GM12878 (cell line): ENCODE results near the gene ELP4. TPM values are rescaled to one million over a fixed set of nuclear protein-coding genes. Genes with fewer than 3 reads are reported as not detected.

Source experiments
- ATAC-seq: fragments of 200-7000 bp; cut with Tn5 transposase; 3 replicates; pipeline ENCODE4 v1.9.1; 2020; ENCODE audit warnings: mild to moderate bottlenecking, moderate library complexity
- BruUV-seq: library from RNA; stranded (reverse); fragments of 400-500 nt; replicated peaks from 2 replicates; lab custom pipeline; 2021; lab: Mats Ljungman, UMichigan
- CTCF ChIA-PET: fragments of 300-600 bp; sonication (Branson Sonifier 250); formaldehyde crosslinking; extraction: SDS; loops from one replicate; lab custom pipeline; 2021; ENCODE audit warnings: inconsistent platforms; lab: Yijun Ruan, JAX
- POLR2A ChIA-PET: fragments of 350-600 bp; formaldehyde crosslinking; extraction: SDS; loops from one replicate; lab custom pipeline; 2021; ENCODE audit warnings: inconsistent platforms; lab: Charles Lee
- RAD21 ChIA-PET: fragments of 300-600 bp; sonication (Branson Sonifier 250); formaldehyde crosslinking; loops from one replicate; lab custom pipeline; 2023; ENCODE audit warnings: antibody characterized with exemption; ENCODE audit not compliant: unreplicated experiment; lab: Charles Lee
- SMC1A ChIA-PET: fragments of 300-600 bp; sonication (Branson Sonifier 250); formaldehyde crosslinking; loops from one replicate; lab custom pipeline; 2023; ENCODE audit not compliant: unreplicated experiment, uncharacterized antibody; lab: Charles Lee
- DNase-seq: peaks from one replicate; pipeline ENCODE4 v3.0.0-alpha.2; 2011; ENCODE audit warnings: low read depth, low spot score
- FAIRE-seq: peaks from 3 replicates; lab custom pipeline; 2011; peaks lifted over from hg19 to GRCh38; lab: Jason Lieb, UNC
- H2AFZ ChIP-seq: 2 replicates; pipeline ENCODE4 v1.6.0; 2011; ENCODE audit warnings: low read depth, low read length, control low read depth; ENCODE audit not compliant: control insufficient read depth
- H3K27ac ChIP-seq: 2 replicates; pipeline ENCODE4 v1.5.1; 2011; ENCODE audit warnings: control low read depth; ENCODE audit not compliant: control insufficient read depth, insufficient read depth
- H3K27me3 ChIP-seq, 2 experiments: replicated peaks in 1 of 2; 2 replicates each; pipeline versions ENCODE4 v1.6.0 to v1.6.1; 2011; ENCODE audit warnings: low read length in 1 of 2; ENCODE audit not compliant: control insufficient read depth in 2 of 2, insufficient read depth in 2 of 2
- H3K36me3 ChIP-seq, 2 experiments: 2 replicates each; pipeline ENCODE4 v1.5.1; 2011; ENCODE audit warnings: low read length in 1 of 2; ENCODE audit not compliant: control insufficient read depth in 2 of 2, insufficient read depth in 2 of 2
- H3K4me1 ChIP-seq: 2 replicates; pipeline ENCODE4 v1.6.1; 2011; ENCODE audit warnings: mild to moderate bottlenecking, low read length, moderate library complexity, mixed read lengths; ENCODE audit not compliant: control insufficient read depth, insufficient read depth
- H3K4me2 ChIP-seq: 2 replicates; pipeline ENCODE4 v1.6.0; 2011; ENCODE audit warnings: control low read depth; ENCODE audit not compliant: control insufficient read depth, insufficient read depth
- H3K4me3 ChIP-seq: fragments of 200-600 bp; sonication (generic); 2 replicates; pipeline ENCODE4 v1.5.1; 2016
- H3K79me2 ChIP-seq: 2 replicates; pipeline ENCODE4 v1.6.0; 2011; ENCODE audit warnings: low read length; ENCODE audit not compliant: control insufficient read depth, insufficient read depth
- H3K9ac ChIP-seq: 2 replicates; pipeline ENCODE4 v1.8.0; 2011; ENCODE audit warnings: low read length, control low read depth, mixed read lengths; ENCODE audit not compliant: control insufficient read depth, insufficient read depth
- H3K9me3 ChIP-seq: replicated peaks from 3 replicates; pipeline ENCODE4 v1.5.1; 2011; ENCODE audit warnings: mild to moderate bottlenecking, low read length; ENCODE audit not compliant: control insufficient read depth, insufficient read depth
- H4K20me1 ChIP-seq: 2 replicates; pipeline ENCODE4 v1.6.0; 2011; ENCODE audit not compliant: control insufficient read depth, insufficient read depth
- IKZF2 ChIP-seq, 2 experiments: fragments of 450-650 bp; IDR thresholded peaks; 2 replicates each; pipeline ENCODE4 v1.6.1; 2017; ENCODE audit warnings: mild to moderate bottlenecking in 2 of 2, moderate library complexity in 2 of 2
- MXI1 ChIP-seq: fragments of 150-350 bp; IDR thresholded peaks from 2 replicates; pipeline ENCODE4 v1.6.1; 2011; ENCODE audit warnings: low read depth, mild to moderate bottlenecking, inconsistent platforms, low read length, improper control_type of control experiment
- NR2C1 ChIP-seq: fragments of 450-650 bp; IDR thresholded peaks from 2 replicates; pipeline ENCODE4 v1.6.1; 2017; ENCODE audit warnings: antibody characterized with exemption, mild to moderate bottlenecking, moderate library complexity
- SIX5 ChIP-seq: IDR thresholded peaks from 2 replicates; pipeline ENCODE4 v1.6.1; 2011; ENCODE audit warnings: mild to moderate bottlenecking, low read depth, low read length, moderate library complexity; ENCODE audit not compliant: severe bottlenecking
- SUZ12 ChIP-seq: fragments of 200-600 bp; sonication (generic); IDR thresholded peaks from one replicate; pipeline ENCODE4 v1.6.1; 2018; ENCODE audit warnings: antibody characterized with exemption, mild to moderate bottlenecking; ENCODE audit not compliant: unreplicated experiment
- YY1 ChIP-seq: IDR thresholded peaks from 2 replicates; pipeline ENCODE4 v1.6.1; 2011; ENCODE audit warnings: low read depth, mild to moderate bottlenecking, low read length
- ZNF217 ChIP-seq: fragments of 450-650 bp; IDR thresholded peaks from 2 replicates; pipeline ENCODE4 v1.6.1; 2017; ENCODE audit warnings: antibody characterized with exemption, mild to moderate bottlenecking
- ZZZ3 ChIP-seq: IDR thresholded peaks from 2 replicates; pipeline ENCODE4 v1.6.1; 2011; ENCODE audit warnings: low read depth; ENCODE audit not compliant: control insufficient read depth, insufficient read length
- WGBS: methylation state at CpG from one replicate; pipeline ENCODE4 v1.1.6; 2016; ENCODE audit warnings: low lambda C conversion rate; ENCODE audit not compliant: insufficient replicate concordance, insufficient coverage; ENCODE audit errors: missing lambda C conversion rate; 5-methylcytosine and 5-hydroxymethylcytosine counted together
- in situ Hi-C: fragments of 300-500 bp; cut with MboI; formaldehyde crosslinking; loops from 9 replicates; pipeline ENCODE4 v1.14.3; 2018; ENCODE audit warnings: mixed read lengths
- intact Hi-C: fragments of 100-400 bp; cut with micrococcal nuclease; formaldehyde crosslinking; loops from one replicate; pipeline ENCODE4 v1.14.2; 2022; ENCODE audit not compliant: unreplicated experiment
- polyA plus RNA-seq, 11 experiments: library from polyadenylated mRNA; depleted of rRNA in 4 of 11; unstranded in 6 of 11; stranded (reverse) in 5 of 11; fragments of >200 nt; fragmentation: Nextera tagmentation in 4 of 11; fragmentation: Illumina TruSeq in 1 of 11; extraction: Ambion mirVana in 4 of 11; extraction: Trizol in 1 of 11; gene quantifications; 1 replicate in 1 of 11; 2 replicates in 10 of 11; pipeline versions ENCODE4 v1.2.1 to v1.2.3, GENCODE V29; 2011 to 2016; ENCODE audit warnings: inconsistent platforms in 2 of 11, missing spikeins in 2 of 11, low read depth in 1 of 11
- total RNA-seq, 4 experiments: library from RNA; depleted of rRNA in 3 of 4; stranded (reverse); fragments of >200 nt in 3 of 4; fragmentation: Illumina TruSeq in 1 of 4; extraction: Trizol in 1 of 4; gene quantifications; 2 replicates each; pipeline versions ENCODE4 v1.2.1 to v1.2.3, GENCODE V29; 2013 to 2021
- TF ChIP-seq, protein P1 (sequence below): fragments of 150-350 bp; IDR thresholded peaks from 2 replicates; pipeline ENCODE4 v1.6.1; 2016; ENCODE audit warnings: low read depth, low read length
- TF ChIP-seq, protein P2 (sequence below): fragments of 150-350 bp; IDR thresholded peaks from 2 replicates; pipeline ENCODE4 v1.6.1; 2014; ENCODE audit warnings: mild to moderate bottlenecking, low read depth, low read length

The ELP4 gene
- total and polyA plus RNA-seq, 10 of the 15 experiments (the other 5 are each of a cell fraction or from before 2014, with no cell fraction given), result 17.7 to 36.1 (median 27.0) TPM

DNA sequence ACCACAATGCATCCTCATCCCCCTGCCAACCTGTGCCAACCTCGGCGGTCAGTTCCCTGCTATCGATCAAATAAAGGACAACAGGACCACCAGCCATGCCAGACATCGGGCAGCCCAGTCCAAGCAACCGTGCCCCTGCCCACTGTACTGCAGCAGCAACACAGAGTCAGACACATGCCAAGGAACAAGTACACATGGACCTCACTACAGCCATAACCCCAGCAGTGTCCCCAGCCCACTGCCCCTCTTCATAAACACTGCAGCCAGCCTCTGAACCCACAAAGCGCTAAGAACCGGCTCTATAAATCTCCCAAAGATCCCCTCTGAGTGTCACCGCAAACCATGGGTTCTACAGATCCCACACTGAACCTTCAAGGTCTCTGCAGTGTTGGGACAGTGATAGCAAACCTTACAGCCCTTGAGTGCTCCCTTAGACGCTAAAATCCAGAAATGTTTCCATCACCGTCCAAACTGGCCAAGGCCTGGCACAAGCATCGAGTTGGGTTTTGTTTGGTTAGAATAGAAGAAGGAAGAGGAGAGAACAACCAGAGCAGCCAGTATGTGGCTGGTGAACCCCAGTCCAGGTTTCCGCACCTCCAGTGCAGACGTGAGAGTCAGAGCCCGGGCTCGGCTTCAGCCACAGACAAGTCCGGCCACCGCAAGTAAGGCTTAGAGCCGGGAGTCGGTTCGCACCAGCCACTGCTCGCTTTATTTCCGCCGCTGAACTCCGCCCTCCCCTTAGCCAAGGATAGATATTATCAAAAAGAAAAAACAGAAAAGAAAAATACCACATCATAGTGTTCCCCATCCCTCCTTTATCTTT lies 293.6 kb downstream of the ELP4 start:
- 13% methylated on average over 24 of the region's 24 CpGs for WGBS
- ChIA-PET POLR2A (no interaction called here), RAD21 (no interaction called here), CTCF (no interaction called here), SMC1A (interaction anchor here (1.2 kb wide), 1 partner anchor 15 kb away, joined by 3 read pairs; no protein-coding TSS in a partner anchor)
- H3K9ac ChIP-seq, result no peak overlapping the region
- peaks cover 3% of the 10 kb centered on the region; the same call in 1 of the 2 replicates for H3K4me1 ChIP-seq
- no peak for FAIRE-seq
- in situ Hi-C loops (no loop called here), intact Hi-C loops (loop anchor here (10.0 kb wide), 1 partner anchor 158 kb away; no protein-coding TSS in a partner anchor)
- no peak overlapping the region for H2AFZ ChIP-seq
- no peak for DNase-seq
- H3K27ac ChIP-seq, result no peak overlapping the region
- H3K4me2 ChIP-seq, result no peak overlapping the region
- no peaks in the 10 kb centered on the region for H4K20me1 ChIP-seq
- ATAC-seq, result peak; percentile 42
- peaks cover 37 to 68% of the 10 kb centered on the region in 2 experiments for H3K27me3 ChIP-seq
- no peaks in the 10 kb centered on the region for H3K36me3 ChIP-seq
- peaks cover 3% of the 10 kb centered on the region; the same call in 1 of the 3 replicates for H3K9me3 ChIP-seq
- H3K79me2 ChIP-seq, result no peaks in the 10 kb centered on the region
- no TSS peak for BruUV-seq
- no peak overlapping the region for H3K4me3 ChIP-seq
- TF ChIP-seq SUZ12 (peak; percentile 35), NR2C1 (no peak)

DNA sequence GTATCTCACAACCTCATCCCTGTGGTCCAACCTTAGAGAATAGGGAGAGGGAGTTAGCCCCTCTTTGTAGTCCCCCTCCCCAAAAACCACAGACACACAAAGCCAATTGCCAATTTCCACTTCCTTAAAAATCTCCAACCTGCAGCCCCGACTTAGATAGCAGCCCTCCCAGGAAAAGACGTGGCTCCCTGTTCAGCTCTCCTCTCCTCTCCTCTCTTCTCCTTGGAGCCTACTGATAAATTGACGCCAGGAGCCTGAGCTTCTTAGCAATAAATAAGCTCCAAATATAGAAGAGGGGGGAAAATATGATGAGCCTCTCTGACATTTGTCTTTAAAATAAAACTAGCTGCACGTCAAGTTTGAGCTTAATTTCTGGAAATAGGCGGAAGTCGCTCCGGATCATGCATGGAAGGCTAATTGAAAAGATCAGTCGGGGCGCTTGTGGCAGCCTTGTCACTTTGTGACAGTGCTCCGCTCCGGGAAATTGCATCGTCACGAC lies 294.3 kb downstream of the ELP4 start:
- H2AFZ ChIP-seq, result no peak overlapping the region
- no peaks in the 10 kb centered on the region for H3K36me3 ChIP-seq
- H3K4me2 ChIP-seq, result peak overlapping the region; percentile 86; the same call in 1 of the 2 replicates
- no TSS peak for BruUV-seq
- no peaks in the 10 kb centered on the region; the same call in 2 of the 3 replicates for H3K9me3 ChIP-seq
- intact Hi-C loops, result loop anchor here (10.0 kb wide), 1 partner anchor 159 kb away; no protein-coding TSS in a partner anchor
- ChIA-PET RAD21 (no interaction called here), POLR2A (no interaction called here), CTCF (interaction anchor here (0.7 kb wide), 1 partner anchor 132 kb away, joined by 4 read pairs; no protein-coding TSS in a partner anchor), SMC1A (interaction anchor here (1.2 kb wide), 1 partner anchor 15 kb away, joined by 3 read pairs; no protein-coding TSS in a partner anchor)
- ATAC-seq (no peak), FAIRE-seq (no peak), DNase-seq (no peak)
- in situ Hi-C loops, result no loop called here
- H3K9ac ChIP-seq, result no peak overlapping the region
- H4K20me1 ChIP-seq, result no peaks in the 10 kb centered on the region
- H3K4me3 ChIP-seq, result no peak overlapping the region
- WGBS, result 21% methylated on average over 13 of the region's 13 CpGs
- H3K27ac ChIP-seq, result no peak overlapping the region
- H3K4me1 ChIP-seq, result peaks cover 3% of the 10 kb centered on the region; the same call in 1 of the 2 replicates
- no peaks in the 10 kb centered on the region for H3K79me2 ChIP-seq
- peaks cover 39 to 66% of the 10 kb centered on the region in 2 experiments for H3K27me3 ChIP-seq
- TF ChIP-seq, protein P1, sequence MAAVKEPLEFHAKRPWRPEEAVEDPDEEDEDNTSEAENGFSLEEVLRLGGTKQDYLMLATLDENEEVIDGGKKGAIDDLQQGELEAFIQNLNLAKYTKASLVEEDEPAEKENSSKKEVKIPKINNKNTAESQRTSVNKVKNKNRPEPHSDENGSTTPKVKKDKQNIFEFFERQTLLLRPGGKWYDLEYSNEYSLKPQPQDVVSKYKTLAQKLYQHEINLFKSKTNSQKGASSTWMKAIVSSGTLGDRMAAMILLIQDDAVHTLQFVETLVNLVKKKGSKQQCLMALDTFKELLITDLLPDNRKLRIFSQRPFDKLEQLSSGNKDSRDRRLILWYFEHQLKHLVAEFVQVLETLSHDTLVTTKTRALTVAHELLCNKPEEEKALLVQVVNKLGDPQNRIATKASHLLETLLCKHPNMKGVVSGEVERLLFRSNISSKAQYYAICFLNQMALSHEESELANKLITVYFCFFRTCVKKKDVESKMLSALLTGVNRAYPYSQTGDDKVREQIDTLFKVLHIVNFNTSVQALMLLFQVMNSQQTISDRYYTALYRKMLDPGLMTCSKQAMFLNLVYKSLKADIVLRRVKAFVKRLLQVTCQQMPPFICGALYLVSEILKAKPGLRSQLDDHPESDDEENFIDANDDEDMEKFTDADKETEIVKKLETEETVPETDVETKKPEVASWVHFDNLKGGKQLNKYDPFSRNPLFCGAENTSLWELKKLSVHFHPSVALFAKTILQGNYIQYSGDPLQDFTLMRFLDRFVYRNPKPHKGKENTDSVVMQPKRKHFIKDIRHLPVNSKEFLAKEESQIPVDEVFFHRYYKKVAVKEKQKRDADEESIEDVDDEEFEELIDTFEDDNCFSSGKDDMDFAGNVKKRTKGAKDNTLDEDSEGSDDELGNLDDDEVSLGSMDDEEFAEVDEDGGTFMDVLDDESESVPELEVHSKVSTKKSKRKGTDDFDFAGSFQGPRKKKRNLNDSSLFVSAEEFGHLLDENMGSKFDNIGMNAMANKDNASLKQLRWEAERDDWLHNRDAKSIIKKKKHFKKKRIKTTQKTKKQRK, result no peak
- TF ChIP-seq SIX5 (no peak), YY1 (no peak), ZZZ3 (no peak), ZNF217 (no peak), IKZF2 (IDR thresholded peaks at IDR 0.05) (no peak), MXI1 (no peak)
- TF ChIP-seq, protein P2, sequence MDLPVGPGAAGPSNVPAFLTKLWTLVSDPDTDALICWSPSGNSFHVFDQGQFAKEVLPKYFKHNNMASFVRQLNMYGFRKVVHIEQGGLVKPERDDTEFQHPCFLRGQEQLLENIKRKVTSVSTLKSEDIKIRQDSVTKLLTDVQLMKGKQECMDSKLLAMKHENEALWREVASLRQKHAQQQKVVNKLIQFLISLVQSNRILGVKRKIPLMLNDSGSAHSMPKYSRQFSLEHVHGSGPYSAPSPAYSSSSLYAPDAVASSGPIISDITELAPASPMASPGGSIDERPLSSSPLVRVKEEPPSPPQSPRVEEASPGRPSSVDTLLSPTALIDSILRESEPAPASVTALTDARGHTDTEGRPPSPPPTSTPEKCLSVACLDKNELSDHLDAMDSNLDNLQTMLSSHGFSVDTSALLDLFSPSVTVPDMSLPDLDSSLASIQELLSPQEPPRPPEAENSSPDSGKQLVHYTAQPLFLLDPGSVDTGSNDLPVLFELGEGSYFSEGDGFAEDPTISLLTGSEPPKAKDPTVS, result no peak
